HG03565 (cell line): ENCODE measurements around the gene POLR2C.
A peak's percentile ranks its signal among the peaks of the same experiment; 100 is the strongest.
"Not testable (repeated sequence)": the region's sequence is repeated elsewhere in the genome, so short reads cannot be mapped to it uniquely, and the experiment has no call there.

Experiments used
- ATAC-seq: cut with Tn5 transposase; IDR thresholded peaks from one replicate; pipeline ENCODE4 v1.9.1; 2021; ENCODE audit warnings: mild to moderate bottlenecking, moderate library complexity; ENCODE audit not compliant: unreplicated experiment

POLR2C gene

DNA sequence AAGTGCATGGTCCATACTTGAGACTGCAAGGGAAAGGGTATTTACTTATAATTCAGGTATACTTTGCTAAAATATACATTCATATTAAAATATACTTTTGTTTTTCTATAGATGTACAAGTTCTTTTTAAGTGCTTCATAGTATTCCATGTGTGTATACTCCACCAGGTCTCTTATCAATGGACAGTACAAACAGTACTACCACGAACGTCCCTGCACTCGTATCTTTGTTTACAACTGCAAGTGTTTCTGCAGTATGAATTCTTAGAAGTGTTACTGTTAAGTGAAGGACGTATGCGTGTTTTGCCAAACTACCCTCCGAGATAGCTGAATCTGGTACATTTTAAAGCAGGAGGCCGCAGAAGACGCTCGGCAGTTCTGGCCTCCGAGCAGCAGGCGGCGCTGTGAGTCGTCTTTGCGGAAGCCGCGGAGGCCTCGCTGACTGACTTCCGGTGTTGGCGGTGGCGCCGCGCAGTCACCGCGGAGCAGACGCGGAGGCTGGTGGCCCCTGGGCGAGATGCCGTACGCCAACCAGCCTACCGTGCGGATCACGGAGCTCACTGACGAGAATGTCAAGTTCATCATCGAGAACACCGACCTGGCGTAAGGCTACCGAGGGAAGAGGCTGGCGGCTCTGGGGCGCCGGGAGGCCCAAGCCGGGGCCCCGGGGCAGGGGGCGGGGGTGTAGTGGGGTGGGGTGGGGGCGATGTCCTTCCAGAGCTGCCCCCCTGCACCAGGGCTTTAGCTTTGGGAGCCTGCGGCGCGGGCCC is at the start of gene POLR2C:
POLR2C (plus strand) TSS at position 471 of the 769 bp plus-strand sequence; CDS start at position 517, 46 bp downstream.
- peak; percentile 89 for ATAC-seq

DNA sequence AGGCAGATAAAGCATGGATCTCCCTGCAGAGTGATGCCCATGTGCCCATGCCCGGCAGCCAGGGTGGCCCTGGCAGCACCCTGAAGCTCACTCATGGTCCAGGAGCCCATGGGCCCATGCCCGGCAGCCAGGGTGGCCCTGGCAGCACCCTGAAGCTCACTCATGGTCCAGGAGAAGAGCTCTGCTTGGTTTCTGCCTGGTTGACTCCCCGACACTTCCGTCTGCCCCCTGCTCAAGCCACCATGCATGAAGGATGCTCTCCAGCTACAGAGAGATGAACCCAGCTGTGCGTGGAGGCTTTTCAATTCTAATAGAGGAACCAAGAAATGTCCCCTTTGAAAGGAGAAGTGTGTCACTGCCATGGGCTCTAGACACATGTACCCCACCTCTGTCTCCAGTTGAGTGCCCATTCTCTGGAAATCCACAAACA is 49.2 kb upstream of the POLR2C start:
- ATAC-seq: peak; percentile 70

- ATAC-seq: no peak
These were observed 48.7 kb upstream of the POLR2C start for GRCh38 chr16:57413733-57414132.

GRCh38 chr16:57416084-57416483 is 46.4 kb upstream of the POLR2C start:
- ATAC-seq: no peak

DNA sequence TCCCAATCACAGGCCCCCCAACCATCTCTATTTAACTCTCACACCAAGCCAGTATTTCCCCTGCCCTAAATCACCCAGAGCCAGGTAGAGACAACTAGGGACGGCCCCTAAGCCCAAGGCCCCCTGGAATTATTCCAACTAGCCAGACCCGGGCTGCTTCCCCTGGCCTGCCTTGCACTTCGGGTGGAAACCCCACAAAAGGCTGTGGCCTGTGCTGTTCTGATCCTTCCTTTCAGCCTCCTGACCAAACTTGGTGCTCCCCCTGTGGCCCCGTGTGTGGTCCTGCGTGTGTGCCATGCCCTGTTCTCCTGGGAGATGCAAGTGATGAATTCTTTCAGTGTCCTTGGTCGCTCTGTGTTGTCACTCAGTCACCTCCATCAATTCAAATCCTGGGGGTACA is 43.0 kb upstream of the POLR2C start:
- ATAC-seq: no peak

- no peak for ATAC-seq
These were observed 40.2 kb upstream of the POLR2C start for GRCh38 chr16:57422026-57422944.

GRCh38 chr16:57423152-57423551 is 39.3 kb upstream of the POLR2C start:
- ATAC-seq: no peak

DNA sequence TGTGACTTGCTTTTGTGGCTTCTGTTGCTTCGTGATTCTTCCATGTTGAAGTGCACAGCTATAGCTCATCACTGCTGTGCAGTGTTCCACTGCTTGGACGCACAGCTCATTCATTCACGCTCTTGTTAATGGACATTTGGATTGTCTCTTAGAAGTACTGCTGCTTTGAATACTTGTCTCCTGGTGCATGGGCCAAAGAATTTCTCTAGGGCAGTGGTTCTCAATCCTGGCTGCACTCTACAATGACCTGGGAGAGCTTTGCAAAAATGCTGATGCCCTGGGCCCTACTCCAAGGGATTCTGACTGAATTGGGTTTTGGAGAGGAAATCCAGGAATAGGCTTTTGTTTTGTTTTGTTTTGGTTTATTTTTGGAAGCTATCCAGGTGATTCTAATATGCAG is 37.9 kb upstream of the POLR2C start:
- ATAC-seq: no peak

DNA sequence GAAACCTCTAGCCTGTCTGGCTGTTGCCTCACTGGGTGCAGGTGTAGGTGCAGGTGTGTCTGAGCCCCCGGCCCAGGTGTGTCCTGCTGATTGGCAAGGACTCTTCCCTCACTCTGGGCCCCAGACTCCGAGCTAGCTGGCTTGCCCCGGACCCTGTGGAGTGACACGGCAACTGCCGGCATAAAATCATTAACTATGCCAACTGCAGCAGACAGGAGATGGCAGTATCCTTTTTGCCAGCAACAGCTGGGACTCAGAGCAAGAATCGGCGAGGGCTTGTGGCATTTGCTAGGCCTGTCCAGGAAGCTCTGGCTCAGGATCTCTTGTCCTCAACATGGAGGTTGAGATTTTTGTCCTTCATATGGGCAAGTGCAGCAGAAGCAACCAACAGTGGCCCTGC is 36.1 kb upstream of the POLR2C start:
- no peak for ATAC-seq

- ATAC-seq: no peak
These were observed 35.2 kb upstream of the POLR2C start for GRCh38 chr16:57427307-57427706.

- no peak for ATAC-seq
These were observed 34.7 kb upstream of the POLR2C start for GRCh38 chr16:57427824-57428223.

DNA sequence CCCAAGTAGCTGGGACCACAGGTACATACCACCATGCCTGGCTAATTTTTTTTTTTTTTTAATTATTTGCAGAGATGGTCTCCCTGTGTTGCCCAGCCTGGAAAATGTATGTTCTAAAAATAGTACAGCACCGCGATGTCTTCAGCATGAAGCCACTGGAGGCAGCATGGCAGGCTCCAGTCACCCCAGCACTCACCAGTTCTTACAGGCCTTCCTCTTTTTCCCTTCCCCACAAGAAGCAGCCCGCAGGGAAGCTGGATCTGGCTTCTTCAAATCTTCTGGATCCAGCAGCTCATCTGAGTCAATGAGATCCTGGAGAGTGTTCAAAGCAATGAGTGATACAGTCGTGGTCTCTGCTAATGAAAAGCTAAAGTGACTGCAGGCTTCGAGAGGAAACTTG is 31.5 kb upstream of the POLR2C start:
- ATAC-seq: no peak

DNA sequence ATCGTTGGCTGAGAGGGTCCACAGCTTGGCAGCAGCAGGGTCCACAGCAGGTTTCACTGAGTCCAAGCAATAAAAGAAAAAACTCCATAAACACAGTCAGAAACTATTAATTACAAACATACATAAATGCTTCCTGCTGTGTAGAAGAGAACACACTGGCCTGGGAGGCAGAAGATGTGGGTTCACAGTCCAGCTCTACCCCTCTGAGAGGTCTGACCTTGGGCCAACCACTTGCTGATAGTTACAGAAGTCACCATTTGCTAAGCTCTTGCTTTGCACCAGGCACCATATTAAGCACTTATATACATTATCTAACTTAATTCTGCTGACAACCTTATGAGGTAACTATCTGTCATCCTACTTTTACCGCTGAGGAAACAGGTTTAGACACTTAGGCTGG is 30.0 kb upstream of the POLR2C start:
- no peak for ATAC-seq

- no peak for ATAC-seq
These were observed 29.5 kb upstream of the POLR2C start for GRCh38 chr16:57432989-57433388.

DNA sequence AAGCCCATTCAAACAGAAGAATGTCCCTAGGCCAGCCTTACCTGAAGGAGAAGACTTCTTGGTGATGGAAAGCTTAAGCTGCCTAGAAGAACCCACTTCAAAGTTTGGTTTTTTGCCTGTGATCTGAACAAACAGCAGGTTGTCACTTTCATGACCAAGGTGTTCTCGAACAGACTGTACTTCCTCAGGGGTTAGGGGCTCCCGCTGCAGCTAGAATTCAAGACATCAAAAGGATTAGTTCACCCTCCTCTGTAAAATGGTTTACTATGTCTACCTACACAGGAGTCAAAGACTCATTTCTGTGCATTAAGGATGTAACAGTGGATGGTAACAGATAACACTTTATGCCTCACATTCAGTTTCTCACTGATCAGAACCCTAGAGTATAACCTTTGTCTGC is 28.5 kb upstream of the POLR2C start:
- ATAC-seq: no peak

DNA sequence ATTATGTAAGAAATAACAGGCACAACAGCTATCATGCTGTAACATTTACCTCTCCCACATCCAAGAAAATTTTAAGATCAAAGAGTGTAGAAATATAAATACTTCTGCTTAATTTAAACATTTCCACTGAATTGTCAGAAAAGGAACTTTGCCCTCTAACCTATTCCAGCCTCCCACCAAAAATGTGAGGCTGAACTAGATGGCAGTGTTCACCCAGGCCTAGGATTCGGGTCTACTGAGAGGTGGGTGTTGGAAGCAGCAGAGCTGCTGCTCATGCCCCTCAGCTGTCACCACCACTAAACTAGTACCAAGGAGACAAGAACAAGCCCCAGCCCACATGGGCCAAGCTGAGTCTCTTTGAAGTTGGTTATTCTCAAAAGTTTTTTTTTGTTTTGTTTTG is 26.6 kb upstream of the POLR2C start:
- ATAC-seq: no peak

- ATAC-seq: not testable (repeated sequence)
These were observed 22.5 kb upstream of the POLR2C start for GRCh38 chr16:57439947-57440346.

DNA sequence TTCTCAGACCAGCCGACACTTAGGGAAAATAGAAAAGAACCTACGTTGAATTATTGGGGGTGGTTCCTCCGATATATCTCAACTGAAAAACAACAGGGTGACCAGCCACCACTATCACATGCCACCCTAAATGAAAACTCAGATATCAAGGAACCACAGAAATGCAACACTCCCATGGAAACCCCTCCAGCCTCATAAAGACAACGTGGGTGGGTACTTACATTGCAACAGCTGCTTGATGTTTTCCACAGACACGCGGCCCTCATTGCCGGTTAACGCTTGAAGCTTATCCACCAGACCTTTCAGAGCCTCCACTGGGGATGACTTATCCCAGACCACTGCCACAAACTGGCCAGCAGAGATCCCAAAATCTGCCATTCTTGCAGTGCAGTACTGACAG is 21.9 kb upstream of the POLR2C start:
- not testable (repeated sequence) for ATAC-seq

GRCh38 chr16:57444711-57445110 is 17.8 kb upstream of the POLR2C start:
- ATAC-seq: no peak

- no peak for ATAC-seq
These were observed 17.0 kb upstream of the POLR2C start for GRCh38 chr16:57445510-57445909.

DNA sequence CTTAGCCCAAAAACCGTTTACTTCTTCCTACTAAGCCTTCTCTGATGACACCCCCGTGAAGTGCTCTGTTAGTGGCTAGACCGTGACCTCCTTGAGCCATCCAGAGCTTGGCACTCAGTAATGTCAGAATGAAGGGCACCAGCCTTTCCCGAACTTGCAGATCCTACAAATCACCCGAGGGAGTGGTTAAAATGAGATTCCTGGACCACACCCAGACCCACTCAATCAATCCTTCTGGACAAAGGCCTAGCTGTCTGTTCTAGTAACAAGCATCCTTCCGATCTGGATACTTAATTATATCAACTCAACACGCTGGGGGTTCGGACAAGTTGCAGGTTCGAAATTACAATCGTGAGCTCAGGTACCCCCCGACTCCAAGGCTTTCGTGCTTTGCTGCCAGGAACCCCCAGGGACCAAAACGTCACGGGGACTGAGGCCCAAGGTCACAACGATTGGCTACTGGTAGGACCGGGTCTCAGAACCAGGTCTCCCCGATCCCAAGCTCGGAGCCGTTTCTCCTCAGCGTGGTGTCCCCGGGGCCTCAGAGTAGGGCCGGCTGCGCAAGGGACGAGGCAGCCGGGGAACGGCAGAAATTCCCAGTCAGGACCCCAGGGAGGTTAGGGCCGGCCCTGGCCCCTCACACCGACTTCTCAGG is 15.8 kb upstream of the POLR2C start:
- peak; percentile 21 for ATAC-seq
